Measurements from ENCODE around the gene NCS1.

NCS1 gene

DNA sequence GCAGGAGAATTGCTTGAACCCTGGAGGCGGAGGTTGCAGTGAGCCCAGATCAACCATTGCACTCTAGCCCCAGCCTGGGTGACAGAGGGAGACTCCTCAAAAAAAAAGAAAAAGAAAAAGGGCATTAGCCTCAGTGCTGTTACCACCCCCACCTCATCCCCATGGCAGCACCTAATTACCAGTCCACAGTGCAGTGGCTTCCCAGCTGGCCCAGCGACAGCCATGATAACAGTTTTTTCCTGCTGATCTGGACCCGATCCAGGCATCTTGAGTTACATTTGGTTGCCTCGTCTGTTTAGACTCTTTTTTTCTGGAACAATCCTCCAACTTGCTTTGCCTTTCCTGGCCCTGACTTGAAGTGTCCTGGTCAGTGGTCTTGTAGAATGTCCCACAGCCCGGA, 24.4 kb downstream of the NCS1 start:
- no peak for FAIRE-seq

DNA sequence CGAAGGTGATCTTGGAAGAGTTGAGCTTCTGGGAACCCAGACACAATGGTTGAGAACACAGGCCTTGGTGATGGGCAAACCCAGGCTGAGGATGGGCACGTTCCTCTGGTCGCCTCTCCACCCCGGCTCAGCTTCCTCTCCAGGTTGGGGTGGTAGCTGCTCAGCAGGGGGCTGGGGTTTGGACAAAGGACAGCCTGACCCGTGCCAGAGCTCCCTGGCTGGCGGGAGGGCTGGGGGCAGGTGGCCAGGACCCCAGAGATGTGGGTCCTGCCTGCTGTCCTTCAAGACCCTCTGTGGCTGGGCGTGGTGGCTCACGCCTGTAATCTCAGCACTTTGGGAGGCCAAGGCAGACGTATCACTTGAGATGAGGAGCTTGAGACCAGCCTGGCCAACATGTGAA, 25.2 kb downstream of the NCS1 start:
- FAIRE-seq, result no peak

DNA sequence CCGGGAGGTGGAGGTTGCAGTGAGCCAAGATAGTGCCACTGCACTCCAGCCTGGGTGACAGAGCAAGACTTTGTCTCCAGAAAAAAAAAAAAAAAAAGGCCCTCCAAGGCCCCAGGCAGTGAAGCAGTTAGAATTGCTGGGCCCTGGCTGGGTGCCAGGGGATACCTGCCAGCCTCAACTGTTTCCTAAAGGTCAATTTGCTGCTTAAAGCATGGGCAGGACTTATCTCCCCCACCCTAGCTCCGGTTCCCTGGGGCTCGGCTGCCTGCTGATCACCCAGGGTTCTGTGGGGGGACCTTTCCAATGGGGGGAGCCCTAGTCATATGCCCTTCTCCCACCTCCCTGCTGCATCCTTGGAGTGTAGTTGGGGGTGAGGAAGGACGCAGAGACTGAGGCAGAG, 25.7 kb downstream of the NCS1 start:
- no peak for FAIRE-seq

DNA sequence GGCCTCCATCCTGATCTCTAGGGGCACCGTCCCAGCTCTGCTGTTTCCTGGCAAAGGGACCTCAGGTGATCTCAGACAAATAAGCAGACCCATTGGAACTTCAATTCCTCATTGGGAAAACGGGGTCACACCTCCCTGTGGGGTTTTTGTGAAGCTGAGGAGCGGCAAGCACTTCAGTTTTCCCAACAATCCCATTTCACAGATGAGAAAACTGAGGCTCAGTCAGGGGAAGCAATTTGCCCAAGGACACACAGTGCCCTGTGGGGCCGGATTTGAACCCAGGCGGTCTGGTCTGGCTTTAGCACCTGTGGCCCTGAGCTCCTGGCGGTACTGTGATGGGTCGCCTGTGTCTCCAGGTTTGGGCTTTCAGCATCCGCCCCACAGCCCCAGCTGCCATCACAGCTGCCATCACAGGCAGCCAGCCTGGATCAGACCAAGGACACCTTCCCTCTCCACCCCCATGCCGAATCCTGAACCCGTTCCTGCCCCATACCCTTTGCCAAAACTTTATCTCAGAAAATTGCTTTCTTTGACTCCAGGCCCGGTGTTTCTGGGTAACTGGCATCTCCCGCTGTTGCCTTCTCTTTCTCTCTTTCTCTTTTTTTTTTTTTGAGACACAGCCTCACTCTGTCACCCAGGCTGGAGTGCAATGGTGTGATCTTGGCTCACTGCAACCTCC, 26.4 kb downstream of the NCS1 start:
- no peak for FAIRE-seq

DNA sequence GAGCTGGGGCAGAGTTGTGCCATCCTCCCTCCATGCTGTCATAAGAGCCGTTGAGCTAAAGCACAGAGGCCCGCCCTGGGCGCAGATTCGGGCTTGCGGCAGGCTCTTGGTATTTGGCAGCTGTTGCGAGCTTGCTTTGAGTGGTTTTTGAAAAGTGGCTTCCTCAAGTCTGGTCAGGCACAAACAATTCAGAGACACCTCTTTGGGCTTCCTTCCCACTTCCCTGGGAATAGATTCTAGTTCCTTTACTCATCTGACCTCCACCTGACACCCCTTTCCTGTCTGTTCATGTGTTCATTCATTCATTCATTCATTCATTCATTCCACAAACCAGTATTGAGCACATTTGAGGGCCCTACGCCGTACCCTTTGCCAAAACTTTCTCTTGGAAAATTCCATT, 27.4 kb downstream of the NCS1 start:
- no peak for FAIRE-seq

DNA sequence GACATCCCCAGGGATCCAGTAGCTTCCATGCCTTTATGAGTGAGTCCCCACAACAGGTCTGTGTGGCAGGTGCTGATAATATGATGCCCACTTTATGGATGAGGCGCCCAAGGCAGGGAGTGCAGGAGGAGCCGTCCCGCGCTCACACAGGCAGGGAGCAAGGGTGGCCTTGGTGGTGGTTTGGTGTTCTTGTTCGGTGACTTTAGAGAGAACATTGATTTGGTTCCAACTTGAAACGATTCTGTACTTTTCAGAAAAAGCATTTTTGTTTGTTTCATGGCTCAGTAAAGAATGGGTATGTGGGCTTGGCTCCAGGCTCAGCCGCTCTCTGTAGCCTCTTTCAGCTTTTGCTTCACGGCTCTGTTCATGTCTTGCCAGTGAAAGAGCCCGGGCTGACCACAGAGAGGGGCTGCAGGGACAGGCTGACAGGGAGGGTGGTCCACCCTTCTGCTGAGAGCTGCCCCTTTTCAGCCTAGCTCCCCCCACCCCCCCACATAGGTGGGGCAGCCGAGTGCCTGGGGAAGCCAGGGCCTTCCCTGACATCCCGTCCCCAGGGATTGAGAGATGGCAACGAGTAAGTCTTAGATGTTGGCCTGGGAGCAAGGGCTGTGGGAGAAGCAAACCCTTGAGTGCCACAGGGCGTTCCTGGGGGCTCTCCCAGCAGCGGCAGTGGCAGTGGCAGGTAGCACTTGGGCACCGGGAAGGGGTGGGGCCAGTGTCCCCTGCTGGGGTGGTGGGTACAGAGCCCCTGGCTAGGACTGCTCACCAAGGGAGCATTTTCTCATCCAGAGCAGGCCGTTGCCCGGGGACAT, 28.0 kb downstream of the NCS1 start:
- FAIRE-seq, result no peak

DNA sequence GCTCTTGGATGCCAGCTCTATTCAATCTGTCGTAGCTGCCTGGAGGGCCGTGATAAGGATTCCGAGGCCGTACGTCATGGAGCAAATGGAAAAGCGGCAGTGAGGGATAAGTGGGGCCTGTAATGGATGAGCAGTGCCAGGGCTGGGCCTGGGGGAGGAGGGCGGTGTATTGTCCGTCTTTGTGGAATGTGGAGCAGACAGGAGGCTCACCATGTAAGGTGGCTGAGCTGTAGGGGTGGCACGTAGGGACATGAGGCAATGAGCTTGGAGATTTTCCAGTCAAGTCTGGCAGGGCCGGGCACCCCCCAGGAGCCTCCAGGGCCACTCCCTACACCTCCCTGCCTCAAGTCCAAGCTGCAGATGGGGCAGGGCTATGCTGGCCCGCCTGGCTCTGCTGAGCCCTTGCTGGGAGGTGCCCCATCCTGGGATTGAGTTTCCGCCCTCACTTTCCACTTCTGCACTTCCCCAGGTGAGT, 29.2 kb downstream of the NCS1 start:
- FAIRE-seq, result no peak

DNA sequence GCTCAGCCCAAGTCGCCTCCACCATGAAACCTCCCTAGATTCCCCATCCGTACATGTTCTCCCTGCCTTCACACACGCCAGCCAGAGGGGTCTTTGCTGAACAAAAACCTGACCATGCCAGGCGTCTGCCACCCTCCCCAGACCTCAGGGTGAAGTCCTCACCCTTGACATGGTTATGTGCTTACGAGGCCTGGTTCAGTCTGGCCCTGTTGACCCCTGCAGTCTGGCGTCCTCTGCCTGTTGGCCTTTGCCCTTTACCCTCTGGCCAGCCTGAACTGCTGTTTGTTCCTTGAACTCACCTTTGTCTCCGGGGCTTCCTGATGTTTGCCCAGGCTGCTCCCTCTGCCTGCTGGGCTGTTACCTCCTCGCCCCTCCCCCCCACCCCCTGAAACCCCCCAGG, 29.8 kb downstream of the NCS1 start:
- no peak for FAIRE-seq

DNA sequence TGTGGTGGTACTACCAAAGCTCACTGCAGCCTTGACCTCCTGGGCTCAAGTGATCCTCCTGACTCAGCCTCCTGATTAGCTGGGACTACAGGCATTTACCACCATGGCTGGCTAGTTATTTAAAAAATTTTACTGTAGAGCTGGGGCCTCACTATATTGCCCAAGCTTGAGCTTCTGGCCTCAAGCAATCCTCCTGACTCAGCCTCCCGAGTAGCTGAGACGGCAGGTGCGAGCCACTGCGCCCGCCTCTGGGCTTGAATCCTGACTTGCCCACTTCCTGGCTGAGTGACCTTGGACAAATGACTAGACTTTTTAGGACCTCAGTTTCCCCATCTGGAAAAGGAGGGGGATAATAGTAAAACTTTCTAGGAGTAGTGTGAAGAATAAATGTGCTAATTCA, 32.1 kb downstream of the NCS1 start:
- FAIRE-seq, result no peak

DNA sequence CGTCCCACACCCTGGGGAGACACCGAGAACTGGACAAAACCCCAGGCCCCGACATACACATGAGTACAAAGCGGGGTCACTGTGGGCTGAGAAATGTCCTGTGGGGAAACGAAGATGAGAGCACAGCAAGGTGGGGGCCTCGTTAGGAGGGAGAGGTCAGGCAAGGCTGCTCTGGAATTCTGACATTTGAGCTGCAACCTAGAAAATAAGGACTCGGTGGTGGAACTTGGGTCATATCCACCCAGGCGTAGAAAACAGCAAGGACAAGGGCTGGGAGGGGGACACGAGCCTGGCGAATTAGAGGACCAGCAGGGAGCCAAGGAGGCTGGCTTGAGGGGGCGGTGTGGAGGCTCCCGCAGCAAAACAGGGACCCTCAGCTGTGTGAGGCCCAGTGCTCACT, 32.8 kb downstream of the NCS1 start:
- FAIRE-seq, result no peak

DNA sequence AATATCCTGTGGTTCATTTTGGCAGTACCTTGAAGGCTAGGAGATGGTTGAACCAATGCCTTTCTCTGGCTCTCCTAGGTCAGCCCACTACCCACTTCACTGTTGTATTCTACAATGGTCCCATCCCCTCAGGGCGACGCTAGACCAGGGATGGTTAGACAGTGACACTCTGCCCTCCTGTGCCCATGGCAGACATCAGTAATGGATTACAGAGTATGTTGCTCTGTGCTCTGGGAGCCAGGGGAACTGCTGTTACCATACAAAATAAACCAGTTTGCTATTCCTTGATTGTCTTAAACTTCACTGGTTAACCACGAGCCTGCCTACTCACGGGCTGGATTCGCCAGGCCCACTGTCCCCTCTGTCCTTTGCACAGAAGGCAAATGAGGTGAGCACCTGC, 33.7 kb downstream of the NCS1 start:
- no peak for FAIRE-seq

DNA sequence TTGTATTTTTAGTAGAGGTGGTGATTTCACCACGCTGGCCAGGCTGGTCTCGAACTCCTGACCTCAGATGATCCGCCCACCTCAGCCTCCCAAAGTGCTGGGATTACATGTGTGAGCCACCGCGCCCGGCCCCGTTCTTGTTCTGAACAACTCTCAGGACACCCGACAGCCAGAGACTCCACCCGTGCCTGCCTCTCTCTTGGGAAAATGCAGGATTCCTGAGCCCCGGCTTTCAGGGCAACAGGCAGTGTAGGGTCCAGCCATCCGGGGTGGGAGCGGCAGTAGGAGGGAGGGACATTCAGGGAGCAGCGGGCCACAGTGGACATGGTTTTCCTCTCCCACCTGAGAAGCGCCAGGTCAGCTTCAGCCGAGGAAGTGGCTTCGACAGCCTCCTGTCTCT, 34.4 kb downstream of the NCS1 start:
- FAIRE-seq, result no peak

DNA sequence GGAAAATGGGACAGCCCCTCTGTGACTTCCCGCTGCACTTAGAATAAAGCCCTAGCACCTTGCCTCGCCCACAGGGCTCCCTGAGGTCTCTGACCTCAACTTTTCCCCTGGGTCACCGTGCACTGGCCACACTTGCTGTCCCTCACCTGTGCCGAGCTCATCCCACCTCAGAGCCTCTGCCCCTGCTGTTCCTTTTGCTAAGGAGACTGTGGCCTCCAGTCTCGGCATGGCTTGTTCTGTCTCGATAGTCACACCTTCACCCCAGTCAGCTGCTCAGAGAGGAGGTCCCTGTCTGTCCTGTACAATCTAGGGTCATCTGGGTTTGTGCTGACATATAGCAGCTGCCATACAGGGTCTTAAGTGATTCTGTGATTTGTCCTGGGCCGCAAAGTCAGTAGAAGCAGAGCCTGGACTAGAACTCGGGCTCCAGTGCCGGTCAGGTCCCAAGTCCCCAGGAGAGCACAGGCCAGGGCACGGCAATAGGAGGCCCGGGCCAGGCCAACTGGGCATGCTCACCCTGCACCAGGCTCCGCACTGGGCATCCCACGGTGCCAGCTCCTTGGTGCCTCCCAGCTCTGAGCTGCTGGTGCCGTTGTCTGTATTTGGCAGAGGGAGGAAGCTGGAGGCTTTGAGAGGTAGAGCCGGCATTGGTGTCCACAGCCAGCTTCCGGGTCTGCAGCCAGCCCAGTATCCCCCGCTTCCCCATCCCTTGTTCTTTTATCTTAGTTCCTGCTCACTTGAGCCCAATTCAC, 35.2 kb downstream of the NCS1 start:
- FAIRE-seq, result no peak

DNA sequence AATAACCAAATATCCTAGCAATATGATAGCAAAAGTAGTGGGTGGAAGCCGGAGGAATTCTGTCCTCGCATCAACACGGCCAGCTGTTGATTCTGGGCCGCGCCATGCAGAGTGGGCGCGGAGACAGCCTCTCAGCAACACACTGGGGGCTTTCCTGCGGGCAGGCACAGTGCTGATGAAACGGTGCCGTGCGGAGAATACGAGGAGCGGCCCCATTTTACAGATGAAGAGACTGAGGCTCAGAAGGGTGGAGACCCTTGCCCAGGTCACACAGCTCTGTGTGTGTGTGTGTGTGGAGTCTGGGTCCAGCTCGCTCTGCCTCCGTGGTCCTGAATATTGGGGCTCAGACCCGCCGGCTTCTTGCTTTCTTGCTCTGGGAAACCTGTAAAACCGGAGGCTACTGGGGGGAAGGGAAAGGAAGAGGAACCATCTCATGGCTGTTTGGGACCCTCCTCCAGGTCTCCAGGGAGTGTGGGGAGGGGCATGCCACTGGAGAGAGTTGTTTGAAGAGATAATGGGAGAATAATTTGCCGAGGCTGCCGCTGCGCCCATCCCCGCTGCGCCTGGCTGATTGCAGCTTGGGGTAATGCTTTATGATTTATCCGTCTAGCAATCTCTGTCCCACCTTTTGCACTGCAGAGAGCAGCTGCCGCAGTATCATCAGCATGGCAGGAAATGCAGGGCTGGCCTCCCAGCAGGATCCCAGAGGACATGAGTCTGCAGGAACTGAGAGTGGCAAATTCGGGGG, 36.6 kb downstream of the NCS1 start:
- FAIRE-seq, result no peak

DNA sequence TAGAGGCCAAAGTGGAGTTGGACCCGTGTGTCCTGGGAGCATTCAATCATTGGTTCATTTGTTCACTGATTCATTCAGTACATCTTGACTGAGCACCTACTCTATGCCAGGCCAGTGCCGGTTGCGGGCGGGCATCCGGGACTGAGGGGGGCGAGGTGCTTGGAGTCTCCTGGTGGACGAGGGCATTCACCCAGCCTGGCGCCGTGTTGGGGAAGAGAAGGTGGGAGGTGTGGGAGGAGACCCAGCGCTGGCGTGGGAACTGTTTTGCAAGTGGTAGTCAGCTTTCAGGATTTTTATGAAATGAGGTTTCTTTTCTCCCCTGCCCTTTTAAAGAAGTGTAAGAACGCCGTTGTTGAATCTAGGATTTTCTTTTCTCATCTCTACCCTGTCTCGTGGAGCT, 37.2 kb downstream of the NCS1 start:
- FAIRE-seq, result no peak

DNA sequence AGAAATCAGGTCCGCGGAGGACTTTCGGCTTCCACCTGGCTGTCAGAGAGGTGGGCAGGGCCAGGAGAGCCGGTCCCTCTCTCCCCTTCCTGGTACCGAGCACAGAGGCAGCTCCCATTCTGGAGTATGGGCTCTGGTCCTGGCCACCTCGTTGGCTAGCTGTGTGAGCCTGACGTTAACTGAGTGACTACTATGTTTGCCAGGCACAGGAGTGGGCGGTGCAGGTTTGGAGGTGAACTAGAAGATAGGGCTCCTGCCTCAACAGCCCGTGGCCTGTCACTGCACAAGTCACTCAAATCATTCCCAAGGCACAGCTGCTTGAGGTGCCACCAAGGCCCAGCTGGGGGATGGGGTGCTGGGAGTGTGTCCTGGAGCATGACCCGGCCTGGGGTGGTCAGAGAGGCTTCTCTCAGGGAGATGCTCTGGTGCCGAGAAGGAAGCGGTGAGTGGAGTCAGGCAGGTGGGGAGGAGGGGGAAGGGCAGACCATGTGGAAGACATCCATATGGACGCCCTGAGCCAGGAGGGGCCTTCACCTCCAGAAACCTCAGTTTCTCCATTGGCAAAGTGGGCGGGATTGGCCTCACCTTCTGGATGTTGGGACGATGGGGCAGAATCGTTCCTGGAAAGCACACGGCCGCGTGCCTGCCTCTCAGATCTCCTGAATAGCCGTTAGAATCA, 39.5 kb downstream of the NCS1 start:
- FAIRE-seq, result no peak

DNA sequence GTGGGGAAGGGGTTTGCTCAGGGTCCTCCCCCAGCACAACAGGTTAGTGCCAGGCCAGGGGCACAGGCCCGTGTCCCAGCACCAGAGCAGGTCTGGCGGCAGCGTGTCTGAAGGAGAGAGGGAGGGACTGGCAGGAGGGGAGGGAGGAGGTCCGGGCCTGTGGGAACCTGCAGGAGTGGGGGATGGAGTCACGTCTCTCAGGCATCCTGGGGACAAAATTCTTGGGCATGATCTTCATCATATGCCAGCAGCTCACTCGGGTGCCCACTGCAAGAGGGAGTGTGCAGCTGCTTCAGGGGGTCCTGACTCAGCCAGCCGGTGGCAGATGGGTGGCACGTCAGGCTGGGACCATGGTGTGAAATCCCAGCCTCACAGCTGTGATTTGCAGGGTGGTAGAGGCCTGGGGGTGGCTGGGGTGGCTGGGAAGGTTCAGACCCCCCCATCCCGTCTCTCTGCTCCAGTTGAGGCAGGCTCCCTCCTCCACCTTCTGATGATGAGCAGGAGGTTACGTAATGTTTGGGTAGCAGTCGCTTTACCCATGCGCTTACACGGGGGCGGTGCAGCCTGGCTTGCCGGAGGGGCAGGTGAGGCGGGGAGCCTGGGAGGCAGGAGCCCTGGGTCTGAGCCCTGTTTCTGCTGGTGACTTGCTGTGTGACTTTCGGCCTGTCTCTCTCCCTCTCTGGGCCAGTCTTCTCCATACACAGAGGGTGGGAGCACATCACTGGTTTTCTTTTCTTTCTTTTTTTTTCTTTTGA, 40.5 kb downstream of the NCS1 start:
- no peak for FAIRE-seq

DNA sequence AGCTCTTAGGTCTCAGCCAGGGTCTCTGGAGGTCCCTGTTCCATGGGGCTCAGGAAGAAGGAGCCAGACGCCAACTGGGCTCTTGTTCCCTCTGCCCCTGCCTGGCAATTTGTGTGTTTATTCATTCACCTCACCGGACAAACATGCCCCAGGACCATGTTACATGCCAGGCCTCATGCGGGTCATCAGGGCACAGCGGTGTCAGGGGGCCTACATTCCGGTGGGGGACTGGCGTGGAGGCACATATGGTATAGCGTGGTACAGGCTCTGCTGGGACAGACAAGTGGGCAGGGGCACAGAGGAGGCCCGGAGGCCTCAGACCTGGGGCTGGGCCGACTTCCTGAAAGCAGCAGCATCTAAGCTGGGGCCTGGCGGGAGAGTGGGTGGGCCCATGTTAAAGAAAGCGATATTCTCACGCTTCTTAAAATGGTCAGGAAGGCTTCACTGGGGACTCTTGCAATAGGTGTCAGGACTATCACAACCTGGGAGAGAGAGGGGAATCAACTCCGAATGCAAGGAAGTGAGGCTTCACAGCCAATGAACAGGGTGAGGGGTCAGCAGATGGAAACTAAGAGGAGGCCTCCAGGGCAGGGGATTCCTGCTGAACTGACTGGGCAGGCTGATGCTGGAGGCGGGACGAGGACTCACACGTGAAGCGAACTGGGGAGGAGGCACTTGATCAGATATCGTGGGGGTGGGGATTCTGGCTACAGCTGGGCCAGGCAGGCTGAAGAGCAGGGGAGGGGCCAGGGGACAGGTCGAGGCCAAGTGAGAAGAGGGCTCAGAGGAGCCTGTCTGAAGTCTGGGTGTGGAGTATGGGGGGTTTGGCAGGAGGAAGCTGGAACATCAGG, 41.9 kb downstream of the NCS1 start:
- no peak for FAIRE-seq

DNA sequence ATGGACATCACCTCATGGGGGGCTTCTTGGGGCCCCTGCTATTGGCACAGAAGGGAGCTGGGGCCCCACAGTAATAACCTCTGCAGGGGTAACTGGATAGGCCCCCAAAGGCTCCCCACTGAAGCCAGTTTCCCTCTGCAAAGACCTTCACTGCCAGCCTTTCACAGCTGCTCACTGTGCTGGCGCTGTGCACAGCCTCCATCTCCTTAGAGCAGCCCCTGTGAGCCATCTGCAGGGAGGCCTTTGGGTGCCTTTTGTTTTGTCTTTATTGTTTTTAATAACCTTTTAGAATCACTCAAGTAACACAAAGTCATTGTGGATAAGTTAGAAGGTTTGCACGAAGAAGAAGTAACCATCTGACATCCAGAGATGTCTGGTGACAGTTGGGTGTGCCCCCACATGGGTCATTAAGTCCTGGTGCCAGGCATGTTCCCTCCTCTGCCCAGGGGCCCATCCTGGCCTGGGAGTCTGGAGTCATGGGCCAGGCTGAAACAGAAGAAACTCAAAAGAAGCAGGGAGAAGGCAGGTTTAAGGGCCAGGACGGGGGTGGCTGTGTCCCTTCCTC, 42.7 kb downstream of the NCS1 start:
- no peak for FAIRE-seq

DNA sequence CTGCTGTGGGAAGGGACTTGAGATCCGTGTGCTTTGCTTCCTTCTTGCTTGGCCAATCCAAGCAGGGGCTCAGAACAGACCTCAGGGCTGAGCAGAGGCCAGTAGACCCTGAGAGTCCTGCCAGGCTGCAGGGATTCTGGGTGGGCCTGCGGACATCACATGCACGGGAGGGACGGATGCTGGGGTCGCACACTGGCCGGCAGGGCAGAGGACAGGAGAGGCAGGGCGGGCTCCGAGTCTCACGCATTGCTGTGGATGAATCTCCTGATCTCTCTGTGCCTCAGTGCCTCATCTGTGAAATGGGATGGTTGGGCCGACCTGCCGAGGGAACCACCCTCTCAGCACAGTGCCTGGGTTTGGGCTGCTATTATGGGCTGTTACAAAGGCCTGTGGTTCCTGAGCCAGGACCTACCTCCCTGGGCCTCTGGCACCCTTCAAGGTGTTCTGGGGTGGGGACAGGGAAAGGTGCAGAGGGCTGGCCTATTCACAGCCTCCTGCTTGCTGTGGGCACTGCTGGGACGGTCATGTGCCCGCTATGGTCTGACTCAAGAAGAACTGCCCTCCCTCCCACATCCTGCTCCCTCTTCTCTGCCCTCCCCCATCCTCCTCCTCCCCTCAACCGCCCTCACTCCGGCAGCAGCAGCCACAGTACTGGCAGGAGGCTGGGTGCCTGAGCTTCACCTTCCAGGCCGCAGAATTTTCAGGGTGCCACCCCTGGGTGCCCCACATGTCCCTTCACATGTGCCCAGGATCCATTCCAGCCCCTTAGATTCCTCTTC, 43.3 kb downstream of the NCS1 start:
- no peak for FAIRE-seq
